Breast epithelium (tissue), 4 donors: ENCODE results near the gene RPP25. TPM values are rescaled to one million over a fixed set of nuclear protein-coding genes. Genes with fewer than 3 reads are reported as not detected.

Experiments used
- DNase-seq, 2 donors: peaks; one replicate each; pipeline ENCODE4 v3.0.0-alpha.2; 2019; ENCODE audit warnings: low spot score in 2 of 2
- H3K27ac ChIP-seq, 2 donors: fragments of 200-600 bp; sonication (generic) in 1 of 2; one replicate each; pipeline ENCODE4 v1.5.1; 2016 to 2019; ENCODE audit warnings: mild to moderate bottlenecking in 1 of 2
- H3K27me3 ChIP-seq, 2 donors: fragments of 200-600 bp; sonication (generic) in 1 of 2; one replicate each; pipeline versions ENCODE4 v1.5.1 to v1.6.0; 2017 to 2019; ENCODE audit warnings: control low read depth in 1 of 2, mild to moderate bottlenecking in 1 of 2
- H3K36me3 ChIP-seq: fragments of 200-600 bp; one replicate; pipeline ENCODE4 v1.5.1; 2019
- H3K4me1 ChIP-seq, 2 donors: fragments of 200-600 bp; sonication (generic); one replicate each; pipeline ENCODE4 v1.5.1; 2016 to 2019; ENCODE audit warnings: control low read depth in 1 of 2
- H3K4me3 ChIP-seq, 3 donors: fragments of 200-600 bp; sonication (generic); 1 replicate in 2 of 3; 2 replicates in 1 of 3; pipeline ENCODE4 v1.5.1; 2016 to 2019; ENCODE audit warnings: mild to moderate bottlenecking in 3 of 3, moderate library complexity in 2 of 3
- H3K9me3 ChIP-seq, 2 donors: fragments of 200-600 bp; sonication (generic) in 1 of 2; one replicate each; pipeline ENCODE4 v1.5.1; 2016 to 2019; ENCODE audit warnings: control low read depth in 1 of 2
- CTCF ChIP-seq, 3 donors: fragments of 450-650 bp; IDR thresholded peaks; one replicate each; pipeline ENCODE4 v1.5.1; 2016 to 2017; ENCODE audit warnings: antibody characterized with exemption in 3 of 3, mild to moderate bottlenecking in 3 of 3, moderate library complexity in 3 of 3
- POLR2A ChIP-seq: fragments of 450-650 bp; IDR thresholded peaks from one replicate; pipeline ENCODE4 v1.6.1; 2016; ENCODE audit warnings: antibody characterized with exemption, mild to moderate bottlenecking, moderate library complexity
- POLR2AphosphoS5 ChIP-seq, 3 donors: sonication (generic); formaldehyde crosslinking; IDR thresholded peaks; one replicate each; pipeline ENCODE4 v1.6.1; 2017; ENCODE audit warnings: antibody characterized with exemption in 3 of 3
- intact Hi-C: fragments of 100-400 bp; cut with DNase I; formaldehyde crosslinking; loops from one replicate; pipeline ENCODE4 v1.15.1; 2023; ENCODE audit warnings: low total_unique reads
- total RNA-seq, 3 donors: library from RNA; depleted of rRNA; stranded (reverse); fragments of >200 nt; gene quantifications; one replicate each; pipeline ENCODE4 v1.1.0, GENCODE V29; 2016

The RPP25 gene
- total RNA-seq, 3 donors from 2014 or later: 7.6 to 17.1 (median 13.1) TPM

DNA sequence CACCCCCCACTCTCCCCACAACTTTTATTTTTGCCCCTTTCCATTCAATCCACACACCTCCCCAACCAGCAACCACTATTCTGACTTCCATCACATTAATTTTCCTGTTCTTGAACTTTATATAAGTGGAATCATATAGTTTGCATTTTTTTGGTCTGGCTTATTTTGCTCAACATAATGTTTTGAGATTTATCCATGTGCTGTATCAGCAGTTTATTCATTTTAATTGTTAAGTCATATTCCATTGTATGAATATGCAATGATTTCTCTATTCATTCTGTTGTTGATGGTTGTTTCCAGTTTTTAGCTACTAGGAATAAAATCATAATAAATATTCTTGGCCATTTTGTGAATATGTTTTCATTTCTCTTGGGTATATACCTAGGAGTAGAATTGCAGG, 33.0 kb upstream of the RPP25 start:
- TF ChIP-seq CTCF (IDR thresholded peaks at IDR 0.05) (no peak), POLR2AphosphoS5 (IDR thresholded peaks at IDR 0.05) (no peak), POLR2A (no peak)
- Histone ChIP-seq H3K27me3 (no peaks in the 10 kb centered on the region), H3K27ac (no peak overlapping the region), H3K36me3 (no peaks in the 10 kb centered on the region), H3K4me1 (no peaks in the 10 kb centered on the region), H3K9me3 (no peaks in the 10 kb centered on the region), H3K4me3 (no peak overlapping the region)
- DNase-seq: no peak
- intact Hi-C loops: loop anchor here (10.0 kb wide), 1 partner anchor 1005 kb away; no protein-coding TSS in a partner anchor

DNA sequence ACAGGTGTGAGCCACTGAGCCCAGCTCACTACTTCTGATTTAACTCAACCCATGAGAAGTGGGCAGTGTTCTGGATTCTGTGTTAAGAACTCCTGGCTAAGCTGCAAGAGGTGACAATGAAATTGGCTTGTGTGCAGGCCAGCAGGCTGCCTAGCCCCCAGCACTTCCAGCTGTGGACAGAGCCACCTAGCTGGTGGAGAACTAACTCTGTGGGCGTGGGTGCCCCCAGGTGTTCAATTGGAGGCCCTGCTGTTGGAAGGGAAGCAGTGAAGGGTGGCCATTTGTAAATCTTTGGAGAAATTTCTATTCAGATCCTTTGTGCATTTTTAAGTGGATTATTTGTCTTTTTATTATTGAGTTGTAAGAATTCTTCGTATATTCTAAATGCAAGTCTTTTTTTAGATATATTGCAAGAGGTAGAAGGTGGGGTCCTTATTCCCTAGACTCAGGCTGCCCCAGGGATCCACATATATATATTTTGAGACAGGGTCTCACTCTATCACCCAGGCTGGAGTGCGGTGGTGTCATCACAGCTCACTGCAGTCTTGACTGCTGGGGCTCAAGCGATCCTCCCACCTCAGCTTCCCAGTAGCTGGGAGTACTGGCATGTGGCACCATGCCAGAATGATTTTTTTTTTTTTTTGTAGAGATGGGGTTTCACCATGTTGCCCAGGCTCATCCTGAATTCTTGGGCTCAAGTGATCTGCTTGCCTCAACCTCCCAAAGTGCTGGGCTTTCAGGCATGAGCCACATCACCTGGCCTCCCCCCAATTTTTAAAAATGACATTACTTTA, 31.6 kb upstream of the RPP25 start:
- TF ChIP-seq POLR2AphosphoS5 (IDR thresholded peaks at IDR 0.05) (no peak), POLR2A (no peak), CTCF (IDR thresholded peaks at IDR 0.05) (no peak)
- DNase-seq: no peak
- no peaks in the 10 kb centered on the region for H3K27me3 ChIP-seq
- intact Hi-C loops: loop anchor here (10.0 kb wide), 1 partner anchor 1007 kb away; no protein-coding TSS in a partner anchor
- H3K9me3 ChIP-seq: no peaks in the 10 kb centered on the region
- H3K27ac ChIP-seq: no peak overlapping the region
- H3K4me3 ChIP-seq: no peak overlapping the region
- no peaks in the 10 kb centered on the region for H3K36me3 ChIP-seq
- no peaks in the 10 kb centered on the region for H3K4me1 ChIP-seq

GRCh38 chr15:74983725-74984231, 27.2 kb upstream of the RPP25 start:
- no peak for DNase-seq
- intact Hi-C loops: loop anchor here (10.0 kb wide), 1 partner anchor 1011 kb away; no protein-coding TSS in a partner anchor
- TF ChIP-seq CTCF (IDR thresholded peaks at IDR 0.05) (no peak), POLR2A (no peak), POLR2AphosphoS5 (IDR thresholded peaks at IDR 0.05) (no peak)

DNA sequence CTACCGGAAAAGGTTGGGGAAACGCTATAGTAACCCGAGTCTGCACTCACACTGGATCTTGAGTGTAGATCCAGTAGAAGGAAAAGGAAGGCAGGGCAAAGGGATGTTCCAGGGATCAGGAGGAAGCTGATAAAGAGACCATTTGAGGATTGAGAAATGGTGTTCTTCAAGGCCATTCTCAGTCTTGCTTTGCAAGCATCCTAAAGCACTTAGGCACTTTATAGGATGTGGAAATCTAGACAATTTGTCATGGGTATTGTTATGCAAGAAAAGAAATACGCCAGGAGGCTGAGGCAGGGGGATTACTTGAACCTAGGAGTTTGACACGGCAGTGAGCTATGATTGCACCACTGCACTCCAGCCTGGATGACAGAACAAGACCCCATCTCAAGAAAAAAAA, 25.6 kb upstream of the RPP25 start:
- no peak overlapping the region for H3K4me3 ChIP-seq
- H3K9me3 ChIP-seq: no peaks in the 10 kb centered on the region
- no peak for DNase-seq
- H3K36me3 ChIP-seq: no peaks in the 10 kb centered on the region
- intact Hi-C loops: loop anchor here (10.0 kb wide), 1 partner anchor 1013 kb away; no protein-coding TSS in a partner anchor
- no peak overlapping the region for H3K27ac ChIP-seq
- H3K4me1 ChIP-seq: no peaks in the 10 kb centered on the region
- no peaks in the 10 kb centered on the region for H3K27me3 ChIP-seq
- TF ChIP-seq POLR2A (no peak), CTCF (IDR thresholded peaks at IDR 0.05) (no peak), POLR2AphosphoS5 (IDR thresholded peaks at IDR 0.05) (no peak)

More at GRCh38 chr15:74983725-74984231, 27.2 kb upstream of the RPP25 start:
- Histone ChIP-seq H3K36me3 (no peaks in the 10 kb centered on the region), H3K4me3 (no peak overlapping the region), H3K27me3 (no peaks in the 10 kb centered on the region), H3K9me3 (no peaks in the 10 kb centered on the region), H3K4me1 (no peaks in the 10 kb centered on the region), H3K27ac (no peak overlapping the region)

DNA sequence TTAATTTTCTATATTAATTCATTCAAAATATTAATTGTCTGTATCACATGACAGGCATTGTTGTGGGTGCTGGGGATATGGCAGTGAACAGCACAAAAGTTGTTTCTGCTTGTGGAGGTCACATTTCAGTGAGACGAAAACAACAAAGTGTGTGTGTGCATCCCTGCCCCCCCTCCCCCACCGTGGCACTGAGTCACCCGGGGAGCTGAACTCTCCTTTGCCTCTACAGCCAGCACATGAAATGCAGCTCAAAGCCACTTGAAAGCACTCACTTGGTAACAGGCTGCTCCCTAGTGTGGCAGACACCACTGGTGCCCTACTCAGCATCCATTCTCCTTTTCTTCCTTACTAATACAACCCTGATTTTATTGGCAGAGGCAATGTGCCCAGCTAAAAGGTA, 21.9 kb upstream of the RPP25 start:
- intact Hi-C loops: no loop called here
- Histone ChIP-seq H3K27ac (no peak overlapping the region), H3K9me3 (no peaks in the 10 kb centered on the region), H3K4me3 (no peak overlapping the region), H3K36me3 (no peaks in the 10 kb centered on the region), H3K4me1 (no peaks in the 10 kb centered on the region), H3K27me3 (no peaks in the 10 kb centered on the region)
- TF ChIP-seq POLR2A (no peak), POLR2AphosphoS5 (IDR thresholded peaks at IDR 0.05) (no peak), CTCF (IDR thresholded peaks at IDR 0.05) (no peak)
- no peak for DNase-seq
